Esophagus muscularis mucosa (tissue), 4 donors: ENCODE measurements around the gene HNRNPA0. TPM values are rescaled to one million over a fixed set of nuclear protein-coding genes. Genes with fewer than 3 reads are reported as not detected.
"Not testable (repeated sequence)": the region's sequence is repeated elsewhere in the genome, so short reads cannot be mapped to it uniquely, and the experiment has no call there.

Source experiments
- DNase-seq: peaks from one replicate; pipeline ENCODE4 v3.0.0-alpha.2; 2017; ENCODE audit errors: extremely low spot score
- H3K27ac ChIP-seq, 4 donors: fragments of 200-600 bp; sonication (generic); replicated peaks in 1 of 4; 1 replicate in 3 of 4; 2 replicates in 1 of 4; pipeline ENCODE4 v1.5.1; 2016 to 2019; ENCODE audit warnings: mild to moderate bottlenecking in 1 of 4
- H3K27me3 ChIP-seq, 4 donors: fragments of 200-600 bp; sonication (generic); one replicate each; pipeline versions ENCODE4 v1.5.1 to v1.6.0; 2016 to 2019
- H3K36me3 ChIP-seq, 4 donors: fragments of 200-600 bp; sonication (generic); one replicate each; pipeline ENCODE4 v1.5.1; 2016 to 2019
- H3K4me1 ChIP-seq, 4 donors: fragments of 200-600 bp; sonication (generic); one replicate each; pipeline ENCODE4 v1.5.1; 2016 to 2019
- H3K4me3 ChIP-seq, 4 donors: fragments of 200-600 bp; sonication (generic); 1 replicate in 2 of 4; 2 replicates in 2 of 4; pipeline ENCODE4 v1.5.1; 2016 to 2019; ENCODE audit warnings: mild to moderate bottlenecking in 4 of 4, moderate library complexity in 1 of 4
- H3K9me3 ChIP-seq, 4 donors: fragments of 200-600 bp; sonication (generic); 1 replicate in 3 of 4; 2 replicates in 1 of 4; pipeline ENCODE4 v1.5.1; 2016 to 2019
- CTCF ChIP-seq, 3 experiments: fragments of 200-600 bp in 2 of 3; fragments of 450-650 bp in 1 of 3; sonication (generic) in 2 of 3; IDR thresholded peaks; one replicate each; pipeline ENCODE4 v1.5.1; 2017 to 2019; ENCODE audit warnings: antibody characterized with exemption in 3 of 3, mild to moderate bottlenecking in 2 of 3, moderate library complexity in 1 of 3
- EP300 ChIP-seq: sonication (generic); formaldehyde crosslinking; IDR thresholded peaks from one replicate; pipeline ENCODE4 v1.6.1; 2017; ENCODE audit warnings: antibody characterized with exemption
- POLR2A ChIP-seq: fragments of 450-650 bp; IDR thresholded peaks from one replicate; pipeline ENCODE4 v1.6.1; 2017; ENCODE audit warnings: antibody characterized with exemption, moderate library complexity, mild to moderate bottlenecking, low read depth
- POLR2AphosphoS5 ChIP-seq, 2 donors: sonication (generic); formaldehyde crosslinking; IDR thresholded peaks; one replicate each; pipeline ENCODE4 v1.6.1; 2017; ENCODE audit warnings: antibody characterized with exemption in 2 of 2
- WGBS: methylation state at CpG from one replicate; pipeline ENCODE4 v1.1.5; 2018; 5-methylcytosine and 5-hydroxymethylcytosine counted together
- intact Hi-C: fragments of 100-400 bp; cut with DNase I; formaldehyde crosslinking; loops from one replicate; pipeline ENCODE4 v1.15.1; 2023
- total RNA-seq, 4 donors: library from RNA; depleted of rRNA; stranded (reverse); fragments of >200 nt; gene quantifications; one replicate each; pipeline versions ENCODE4 v1.1.0 to v1.2.1, GENCODE V29; 2016

HNRNPA0 gene
- total RNA-seq, 4 donors from 2014 or later, result 12.9 to 15.2 (median 14.7) TPM

- intact Hi-C loops, result no loop called here
- H3K4me1 ChIP-seq, result no peaks in the 10 kb centered on the region
- H3K27ac ChIP-seq, result no peak overlapping the region
- WGBS, result 100% methylated on average over 2 of the region's 2 CpGs
- H3K4me3 ChIP-seq, result no peak overlapping the region
- TF ChIP-seq POLR2AphosphoS5 (IDR thresholded peaks at IDR 0.05) (no peak), POLR2A (no peak)
- no peaks in the 10 kb centered on the region for H3K27me3 ChIP-seq
- DNase-seq, result no peak
- no peaks in the 10 kb centered on the region for H3K36me3 ChIP-seq
- H3K9me3 ChIP-seq, result no peaks in the 10 kb centered on the region
Observed at GRCh38 chr5:137782055-137782454, 27.9 kb upstream of the HNRNPA0 start.

GRCh38 chr5:137778772-137779564, 24.8 kb upstream of the HNRNPA0 start:
- intact Hi-C loops, result loop anchor here (1.0 to 10.0 kb wide), 3 partner anchors 43 to 356 kb away; partner anchors contain the start of genes FAM13B and NME5
- H3K27me3 ChIP-seq, result no peaks in the 10 kb centered on the region
- WGBS, result 36% methylated on average over 2 of the region's 2 CpGs
- H3K9me3 ChIP-seq, result no peaks in the 10 kb centered on the region
- TF ChIP-seq CTCF (IDR thresholded peaks at IDR 0.05) (peak; percentile 68 to 80 (median 79)), POLR2A (no peak)
- no peaks in the 10 kb centered on the region for H3K4me1 ChIP-seq
- H3K4me3 ChIP-seq, result no peak overlapping the region
- no peak for DNase-seq
- no peaks in the 10 kb centered on the region for H3K36me3 ChIP-seq
- H3K27ac ChIP-seq, result no peak overlapping the region

- H3K4me1 ChIP-seq, H3K4me3 ChIP-seq, H3K9me3 ChIP-seq, DNase-seq, H3K27me3 ChIP-seq, H3K36me3 ChIP-seq, H3K27ac ChIP-seq, intact Hi-C loops: not testable (repeated sequence)
- WGBS, result 95% methylated on average over 5 of the region's 5 CpGs
Observed at GRCh38 chr5:137767937-137768336, 13.8 kb upstream of the HNRNPA0 start.

DNA sequence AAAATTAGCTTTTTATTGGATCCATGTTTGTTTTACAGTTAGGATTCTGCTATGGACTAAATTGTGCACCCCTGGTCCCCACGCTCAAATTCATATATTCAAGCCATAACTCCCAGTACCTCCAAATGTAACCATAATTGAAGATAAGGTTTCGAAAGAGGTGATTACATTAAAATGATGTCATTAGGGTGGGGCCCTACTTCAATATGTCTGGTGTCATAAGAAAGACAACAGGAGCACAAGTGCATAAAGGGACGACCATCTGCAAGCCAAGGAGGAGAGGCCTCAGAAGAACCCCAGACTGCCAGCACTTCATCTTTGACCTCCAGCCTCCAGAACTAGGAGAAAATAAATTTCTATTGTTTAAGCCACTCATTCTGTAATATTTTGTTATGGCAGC, 7.4 kb upstream of the HNRNPA0 start:
- Histone ChIP-seq H3K27me3 (no peaks in the 10 kb centered on the region), H3K9me3 (no peaks in the 10 kb centered on the region), H3K36me3 (no peaks in the 10 kb centered on the region), H3K4me3 (no peak overlapping the region), H3K4me1 (peaks cover 0 to 6% (median 2%) of the 10 kb centered on the region in 4 donors), H3K27ac (no peak overlapping the region)
- TF ChIP-seq CTCF (IDR thresholded peaks at IDR 0.05), result no peak
- TF ChIP-seq POLR2A, result no peak
- no peak for TF ChIP-seq EP300
- no peak for TF ChIP-seq POLR2AphosphoS5 (IDR thresholded peaks at IDR 0.05)
- DNase-seq, result no peak
- intact Hi-C loops, result no loop called here
- 84% methylated on average over 3 of the region's 3 CpGs for WGBS

- Histone ChIP-seq H3K27ac (no peak overlapping the region), H3K9me3 (no peaks in the 10 kb centered on the region), H3K4me3 (no peak overlapping the region), H3K27me3 (no peaks in the 10 kb centered on the region), H3K4me1 (peaks cover 0 to 6% (median 2%) of the 10 kb centered on the region in 4 donors), H3K36me3 (no peaks in the 10 kb centered on the region)
- intact Hi-C loops, result no loop called here
- WGBS, result 68% methylated on average over 7 of the region's 7 CpGs
- no peak for DNase-seq
- no peak for TF ChIP-seq EP300
- TF ChIP-seq POLR2A, result no peak
- TF ChIP-seq CTCF (IDR thresholded peaks at IDR 0.05), result no peak
- TF ChIP-seq POLR2AphosphoS5 (IDR thresholded peaks at IDR 0.05), result no peak
Observed at GRCh38 chr5:137760719-137761516, 6.8 kb upstream of the HNRNPA0 start.
